Keratinocyte (primary cell): Measurements from ENCODE around the gene PACC1.

Experiments used
- EZH2 ChIP-seq: IDR thresholded peaks from one replicate; pipeline ENCODE4 v1.6.1; 2012; ENCODE audit warnings: inconsistent platforms, mild to moderate bottlenecking, low read length, moderate library complexity
- TF ChIP-seq, protein P1 (sequence below), 3 experiments: IDR thresholded peaks in 1 of 3; conservative IDR thresholded peaks in 1 of 3; optimal IDR thresholded peaks in 1 of 3; 2 replicates in 2 of 3; 3 replicates in 1 of 3; pipeline versions ENCODE3 to v1.5.1; 2011; ENCODE audit warnings: low read length in 3 of 3, mild to moderate bottlenecking in 3 of 3, moderate library complexity in 2 of 3, control low read depth in 1 of 3, inconsistent platforms in 1 of 3; ENCODE audit not compliant: insufficient read depth in 2 of 3; ENCODE audit errors: extremely low read depth in 1 of 3

DNA sequence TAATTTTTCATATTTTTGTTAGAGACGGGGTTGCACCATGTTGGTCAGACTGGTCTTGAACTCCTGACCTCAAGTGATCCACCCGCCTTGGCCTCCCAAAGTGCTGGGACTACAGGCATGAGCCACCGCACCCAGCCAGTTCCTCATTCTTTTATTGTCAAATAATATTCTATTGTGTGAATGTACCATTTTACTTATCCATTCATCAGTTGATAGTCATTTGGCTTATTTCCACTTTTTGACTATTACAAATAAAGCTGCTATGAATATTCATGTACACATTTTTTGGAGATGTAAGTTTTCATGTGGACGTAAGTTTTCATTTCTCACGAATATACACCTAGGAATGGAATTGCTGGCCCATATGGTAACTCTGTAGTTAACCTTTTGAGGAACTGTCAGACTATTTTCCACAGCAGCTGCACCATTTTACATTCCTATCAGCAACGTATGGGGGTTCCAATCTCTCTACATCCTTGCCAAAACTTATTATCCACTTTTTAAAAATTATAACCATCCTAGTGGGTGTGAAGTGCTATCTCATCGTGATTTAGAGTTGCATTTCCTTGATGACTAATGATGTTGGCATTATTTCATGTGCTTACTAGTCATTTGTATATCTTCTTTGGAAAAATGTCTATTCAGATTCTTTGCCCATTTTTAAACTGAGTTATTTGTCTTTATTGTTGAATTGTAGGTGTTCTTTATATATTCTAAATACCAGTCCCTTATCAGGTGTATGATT, 12.7 kb downstream of the PACC1 start:
- TF ChIP-seq, protein P1, sequence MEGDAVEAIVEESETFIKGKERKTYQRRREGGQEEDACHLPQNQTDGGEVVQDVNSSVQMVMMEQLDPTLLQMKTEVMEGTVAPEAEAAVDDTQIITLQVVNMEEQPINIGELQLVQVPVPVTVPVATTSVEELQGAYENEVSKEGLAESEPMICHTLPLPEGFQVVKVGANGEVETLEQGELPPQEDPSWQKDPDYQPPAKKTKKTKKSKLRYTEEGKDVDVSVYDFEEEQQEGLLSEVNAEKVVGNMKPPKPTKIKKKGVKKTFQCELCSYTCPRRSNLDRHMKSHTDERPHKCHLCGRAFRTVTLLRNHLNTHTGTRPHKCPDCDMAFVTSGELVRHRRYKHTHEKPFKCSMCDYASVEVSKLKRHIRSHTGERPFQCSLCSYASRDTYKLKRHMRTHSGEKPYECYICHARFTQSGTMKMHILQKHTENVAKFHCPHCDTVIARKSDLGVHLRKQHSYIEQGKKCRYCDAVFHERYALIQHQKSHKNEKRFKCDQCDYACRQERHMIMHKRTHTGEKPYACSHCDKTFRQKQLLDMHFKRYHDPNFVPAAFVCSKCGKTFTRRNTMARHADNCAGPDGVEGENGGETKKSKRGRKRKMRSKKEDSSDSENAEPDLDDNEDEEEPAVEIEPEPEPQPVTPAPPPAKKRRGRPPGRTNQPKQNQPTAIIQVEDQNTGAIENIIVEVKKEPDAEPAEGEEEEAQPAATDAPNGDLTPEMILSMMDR (optimal IDR thresholded peaks at IDR 0.05 in 1 of 3, IDR thresholded peaks at IDR 0.05 in 1 of 3, conservative IDR thresholded peaks at IDR 0.05 in 1 of 3; ENCODE audit: extremely low read depth in 1 of 3, insufficient read depth in 2 of 3, low read length in 3 of 3) = no peak
- no peak for TF ChIP-seq EZH2
